GM19099 (cell line): ENCODE results near the gene PTPRK.

ENCODE experiments used
- POLR2A ChIP-seq: IDR thresholded peaks from 3 replicates; pipeline ENCODE4 v1.6.1; 2011; ENCODE audit warnings: low read depth; ENCODE audit not compliant: insufficient read length; ENCODE audit errors: extremely low read depth

PTPRK gene

GRCh38 chr6:128024969-128025368 lies 495.4 kb downstream of the PTPRK start:
- TF ChIP-seq POLR2A: no peak

- TF ChIP-seq POLR2A: no peak
Measured at GRCh38 chr6:128024046-128024445, 496.4 kb downstream of the PTPRK start.

- TF ChIP-seq POLR2A: no peak
Measured at GRCh38 chr6:128018821-128019220, 501.6 kb downstream of the PTPRK start.

DNA sequence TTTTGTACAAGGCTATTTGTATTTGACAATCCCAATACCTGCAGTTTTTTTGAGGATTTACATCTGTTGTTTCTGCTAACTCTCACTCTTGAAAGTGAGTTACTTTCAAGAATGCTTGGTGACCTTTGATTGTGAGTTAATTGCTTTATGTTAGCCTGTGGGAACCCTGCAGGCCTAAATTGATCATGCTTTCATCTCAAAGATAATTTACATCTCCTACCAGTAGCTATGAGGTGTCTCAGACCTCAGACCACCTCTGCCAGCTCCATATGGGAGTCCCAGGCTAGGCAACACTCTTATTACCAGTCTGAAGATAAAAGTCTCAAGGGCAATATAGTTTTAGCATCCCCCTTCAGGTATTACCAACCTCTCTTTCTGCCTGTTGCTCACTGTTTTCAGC lies 503.1 kb downstream of the PTPRK start:
- TF ChIP-seq POLR2A: no peak

- no peak for TF ChIP-seq POLR2A
Measured at GRCh38 chr6:128007658-128008057, 512.7 kb downstream of the PTPRK start.

DNA sequence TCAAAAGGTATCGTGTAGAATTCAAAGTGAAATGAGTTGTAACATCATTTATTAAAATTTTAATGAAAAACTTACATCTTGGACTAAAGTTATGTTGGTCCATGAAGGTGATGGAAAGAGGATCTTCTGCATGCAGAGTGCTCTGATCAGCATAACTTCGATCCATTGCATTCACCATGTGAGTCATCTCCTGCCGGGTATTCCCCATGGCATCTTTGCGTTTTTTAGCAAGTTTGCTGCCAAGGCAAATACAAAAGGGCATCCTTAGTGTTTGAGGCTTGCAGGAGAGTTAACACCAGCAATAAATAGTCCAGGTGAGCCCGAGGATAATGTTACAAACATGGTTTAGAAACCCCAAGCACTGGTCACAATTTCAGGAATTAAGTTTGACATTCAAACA lies 515.4 kb downstream of the PTPRK start:
- no peak for TF ChIP-seq POLR2A

DNA sequence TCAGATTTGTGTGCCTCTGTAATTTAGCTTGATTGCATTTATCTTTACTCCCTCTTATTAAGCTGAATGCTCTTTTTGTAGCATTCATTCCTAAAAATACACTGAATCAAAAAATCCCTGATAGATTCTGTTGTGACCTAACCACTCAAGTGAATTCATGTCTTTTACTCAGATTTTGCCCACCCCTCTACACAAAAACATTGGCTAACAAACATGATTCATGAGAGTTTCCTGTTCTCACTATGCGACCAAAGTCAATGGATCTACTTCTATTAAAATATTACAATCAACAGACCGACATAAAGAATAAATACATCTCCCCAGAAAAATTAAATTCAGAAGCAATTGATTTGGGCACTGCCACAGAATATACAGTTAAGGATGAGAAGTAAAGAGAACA lies 520.0 kb downstream of the PTPRK start:
- no peak for TF ChIP-seq POLR2A

- TF ChIP-seq POLR2A: no peak
Measured at GRCh38 chr6:127998985-127999384, 521.4 kb downstream of the PTPRK start.

DNA sequence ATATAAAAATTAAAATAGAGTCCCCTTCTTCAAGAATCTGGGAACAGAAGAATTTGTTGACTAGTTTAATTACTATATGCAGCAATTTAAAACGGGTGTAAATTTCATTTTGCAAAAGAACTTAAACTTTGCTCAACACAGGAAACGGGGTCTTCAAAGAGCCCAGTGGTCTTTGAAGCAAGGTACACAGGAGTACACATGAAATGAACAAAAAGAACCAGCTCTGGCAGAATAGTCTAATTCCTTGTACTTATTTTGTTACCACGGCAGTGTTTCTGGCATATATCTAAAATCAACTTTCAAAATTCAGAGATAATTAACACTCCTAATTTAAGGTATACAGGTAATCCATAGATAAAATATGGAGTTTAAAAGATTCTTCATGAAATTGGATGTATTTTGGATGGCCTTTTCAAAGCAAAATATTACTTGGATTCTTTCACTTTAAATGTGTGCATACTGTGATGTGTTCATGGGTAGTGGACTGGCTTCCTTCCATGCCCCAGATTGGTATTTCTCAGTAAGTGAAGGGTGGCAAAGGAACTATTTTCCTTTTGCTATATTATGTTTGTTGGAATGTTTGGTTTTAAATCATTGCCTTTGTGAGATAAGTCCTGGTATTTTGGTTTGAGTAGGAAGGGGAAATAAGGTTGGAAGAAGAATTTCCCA lies 522.8 kb downstream of the PTPRK start:
- TF ChIP-seq POLR2A: no peak

DNA sequence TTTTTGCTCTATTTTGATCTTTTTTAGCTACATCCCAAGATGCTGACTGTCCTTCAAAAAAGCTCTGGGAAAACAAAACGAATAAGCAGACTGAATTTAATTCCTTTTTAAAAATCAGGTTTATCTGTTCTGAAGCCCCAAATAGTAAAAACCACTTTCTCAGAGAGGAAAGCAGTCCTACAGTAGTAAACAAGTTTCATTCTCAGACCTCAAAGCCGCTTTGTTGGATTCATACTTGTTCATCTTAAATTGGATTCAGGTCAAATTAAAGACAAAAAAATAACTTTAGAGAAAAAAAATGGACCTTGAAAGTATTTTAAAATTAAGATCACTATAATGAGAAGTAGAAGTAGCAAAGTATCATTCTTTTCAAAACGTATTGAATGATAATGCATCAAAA lies 523.5 kb downstream of the PTPRK start:
- TF ChIP-seq POLR2A: no peak

- no peak for TF ChIP-seq POLR2A
Measured at GRCh38 chr6:127992144-127992543, 528.3 kb downstream of the PTPRK start.

DNA sequence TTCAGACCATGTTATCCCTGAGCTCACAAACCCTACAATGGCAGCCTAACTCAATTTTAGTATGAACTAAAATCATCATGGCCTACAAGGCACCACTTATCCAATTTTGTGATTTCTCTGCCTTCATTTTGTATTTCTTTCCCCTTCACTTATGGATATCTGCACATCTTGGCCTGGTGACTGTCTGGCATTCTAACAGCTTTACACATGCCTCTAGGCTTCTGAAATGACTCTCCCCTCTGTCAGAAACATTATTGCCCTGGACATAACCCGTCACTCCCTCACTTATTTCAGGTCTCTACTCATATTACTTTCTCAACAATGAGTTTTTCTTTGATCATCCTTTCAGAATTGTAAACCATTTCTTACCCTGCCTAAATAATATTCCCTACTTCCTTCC lies 530.3 kb downstream of the PTPRK start:
- no peak for TF ChIP-seq POLR2A

- TF ChIP-seq POLR2A: no peak
Measured at GRCh38 chr6:127980996-127981395, 539.4 kb downstream of the PTPRK start.

DNA sequence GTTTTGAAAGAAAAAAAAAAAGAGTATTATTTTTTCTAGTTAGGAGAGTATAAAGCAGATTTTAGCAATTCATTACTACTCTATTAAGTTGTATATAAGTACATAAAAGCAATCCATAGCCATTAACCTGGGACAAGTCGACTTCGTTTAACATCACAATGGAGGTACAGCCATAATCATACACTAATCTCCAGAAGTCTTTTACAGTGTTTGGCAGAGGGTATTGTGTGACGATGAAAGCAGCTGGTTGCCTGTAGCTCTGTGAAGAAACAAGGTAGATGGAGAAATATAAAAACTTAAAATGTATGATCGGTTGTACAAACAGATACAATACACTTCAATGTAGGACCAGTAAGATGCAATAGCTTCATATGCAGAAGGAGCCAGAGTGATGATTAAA lies 543.6 kb downstream of the PTPRK start:
- no peak for TF ChIP-seq POLR2A

DNA sequence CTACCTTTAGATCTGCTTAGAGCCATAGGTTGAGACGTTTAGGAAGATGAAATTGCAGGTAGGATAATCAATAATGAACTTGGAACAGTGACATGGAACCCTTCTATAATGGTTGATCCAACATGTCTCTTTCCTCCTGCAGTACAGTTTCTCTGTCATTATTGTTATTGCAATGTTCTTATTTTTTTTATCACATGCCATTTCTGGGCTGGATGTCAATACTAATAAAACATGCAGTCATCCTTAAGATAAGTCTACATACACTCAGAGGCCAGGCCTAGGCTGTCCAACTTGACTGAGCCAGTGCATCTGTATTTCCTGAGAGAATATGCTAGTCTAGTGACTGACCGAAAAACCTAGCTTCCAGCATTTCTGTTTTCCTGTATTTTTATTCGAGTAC lies 544.3 kb downstream of the PTPRK start:
- no peak for TF ChIP-seq POLR2A

DNA sequence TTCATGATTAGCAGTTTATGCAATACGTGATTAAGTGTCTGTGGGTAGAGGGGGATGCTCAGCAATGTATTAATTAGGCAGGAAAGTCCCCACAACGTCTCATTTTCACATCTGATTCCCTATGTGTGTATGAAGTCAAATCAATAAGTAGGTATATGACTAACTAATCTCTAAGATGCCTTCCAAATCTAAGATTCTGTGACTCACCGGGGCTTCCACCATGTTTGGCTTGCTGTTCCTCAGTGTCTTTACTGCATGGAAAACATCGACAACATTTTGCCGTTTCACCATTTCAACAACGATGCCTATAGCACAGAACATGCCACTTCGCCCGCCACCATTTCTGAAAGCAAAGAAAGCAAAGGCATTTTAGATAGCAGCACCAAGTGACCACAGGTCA lies 547.6 kb downstream of the PTPRK start:
- TF ChIP-seq POLR2A: no peak

DNA sequence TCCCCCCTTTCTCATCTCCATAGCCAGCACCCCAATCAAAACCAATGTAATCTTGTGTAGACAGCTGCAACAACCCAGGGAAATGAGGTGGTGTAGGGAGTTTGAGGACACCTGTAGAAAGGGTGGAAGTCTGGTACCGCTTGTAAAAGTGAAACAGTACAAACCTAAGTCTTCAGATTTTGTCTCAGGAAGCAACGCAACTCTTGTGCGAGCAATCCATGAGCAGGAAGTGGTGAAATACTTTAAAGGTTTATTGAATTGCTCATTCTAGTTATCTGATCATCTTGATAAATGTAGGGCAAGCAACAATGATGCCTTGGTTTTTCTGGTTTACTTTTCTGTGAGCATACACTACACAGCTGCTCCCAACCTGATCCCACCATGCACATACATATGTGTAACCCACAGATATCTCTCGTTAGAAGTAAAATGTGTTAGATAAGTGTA lies 548.4 kb downstream of the PTPRK start:
- no peak for TF ChIP-seq POLR2A
